ENCODE data around the gene PPARGC1A.

The PPARGC1A gene

DNA sequence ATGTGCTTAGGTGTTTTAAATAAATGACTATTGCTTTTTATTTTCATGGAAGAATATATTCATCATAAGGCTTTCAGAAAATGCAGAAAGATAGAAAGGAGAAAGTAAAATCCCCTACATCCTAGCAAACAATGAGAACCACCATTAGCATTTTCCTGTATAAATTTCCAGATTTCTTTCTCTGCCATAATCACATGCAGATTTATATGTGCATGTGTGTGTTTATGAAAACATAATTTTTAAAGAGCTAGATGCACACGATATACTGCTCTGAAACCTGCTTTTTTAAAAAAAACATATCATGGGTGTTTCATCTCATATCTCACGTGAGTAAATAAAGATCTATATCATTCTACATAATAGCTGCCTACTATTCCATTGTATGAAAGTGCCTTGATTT lies 26.4 kb upstream of the PPARGC1A start:
- no peak overlapping the region for H3K4me3 ChIP-seq (ENCODE audit: low read depth, low read length)
- TF ChIP-seq, protein P1, sequence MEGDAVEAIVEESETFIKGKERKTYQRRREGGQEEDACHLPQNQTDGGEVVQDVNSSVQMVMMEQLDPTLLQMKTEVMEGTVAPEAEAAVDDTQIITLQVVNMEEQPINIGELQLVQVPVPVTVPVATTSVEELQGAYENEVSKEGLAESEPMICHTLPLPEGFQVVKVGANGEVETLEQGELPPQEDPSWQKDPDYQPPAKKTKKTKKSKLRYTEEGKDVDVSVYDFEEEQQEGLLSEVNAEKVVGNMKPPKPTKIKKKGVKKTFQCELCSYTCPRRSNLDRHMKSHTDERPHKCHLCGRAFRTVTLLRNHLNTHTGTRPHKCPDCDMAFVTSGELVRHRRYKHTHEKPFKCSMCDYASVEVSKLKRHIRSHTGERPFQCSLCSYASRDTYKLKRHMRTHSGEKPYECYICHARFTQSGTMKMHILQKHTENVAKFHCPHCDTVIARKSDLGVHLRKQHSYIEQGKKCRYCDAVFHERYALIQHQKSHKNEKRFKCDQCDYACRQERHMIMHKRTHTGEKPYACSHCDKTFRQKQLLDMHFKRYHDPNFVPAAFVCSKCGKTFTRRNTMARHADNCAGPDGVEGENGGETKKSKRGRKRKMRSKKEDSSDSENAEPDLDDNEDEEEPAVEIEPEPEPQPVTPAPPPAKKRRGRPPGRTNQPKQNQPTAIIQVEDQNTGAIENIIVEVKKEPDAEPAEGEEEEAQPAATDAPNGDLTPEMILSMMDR (IDR thresholded peaks at IDR 0.05; ENCODE audit: low read depth, low read length) = no peak
- DNase-seq (ENCODE audit: low read depth, low spot score) = no peak
- in situ Hi-C loops (cut with HindIII; ENCODE audit: low sequenced_read_pairs) = no loop called here

DNA sequence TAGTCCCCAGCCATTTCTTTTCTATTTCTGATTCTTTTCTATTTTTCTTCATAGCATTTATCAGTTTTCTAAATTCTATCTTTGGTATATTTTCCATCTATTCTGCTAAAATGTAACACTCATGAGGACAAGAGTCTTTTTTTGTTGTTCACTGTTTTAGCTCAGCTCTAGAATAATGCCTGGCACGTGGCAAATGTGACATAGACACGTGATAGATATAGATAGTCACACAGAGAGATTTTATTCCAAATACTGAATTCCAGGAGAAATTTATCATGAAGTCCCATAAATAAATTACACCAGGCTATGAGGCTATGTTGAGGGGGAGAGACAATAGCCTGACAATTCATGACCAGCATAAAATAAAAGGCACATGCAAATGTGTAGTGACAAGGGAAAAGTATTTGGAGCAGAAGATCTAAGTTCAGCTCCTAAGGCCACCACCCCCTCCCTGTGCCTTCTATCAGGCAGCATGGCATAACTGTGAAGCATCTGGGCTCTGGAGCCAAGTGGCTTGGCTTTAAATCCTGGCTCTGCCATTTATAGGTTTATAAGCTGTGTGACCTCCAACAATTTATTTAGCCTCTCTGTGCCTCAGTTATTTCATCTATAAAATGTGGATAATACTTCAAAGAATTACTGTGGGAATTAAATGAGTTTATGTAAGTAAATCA lies 25.7 kb upstream of the PPARGC1A start:
- TF ChIP-seq, protein P1 (IDR thresholded peaks at IDR 0.05; ENCODE audit: low read depth, low read length) = no peak
- no peak overlapping the region for H3K4me3 ChIP-seq (ENCODE audit: low read depth, low read length)
- DNase-seq (ENCODE audit: low read depth, low spot score) = no peak
- in situ Hi-C loops (cut with HindIII; ENCODE audit: low sequenced_read_pairs) = no loop called here

DNA sequence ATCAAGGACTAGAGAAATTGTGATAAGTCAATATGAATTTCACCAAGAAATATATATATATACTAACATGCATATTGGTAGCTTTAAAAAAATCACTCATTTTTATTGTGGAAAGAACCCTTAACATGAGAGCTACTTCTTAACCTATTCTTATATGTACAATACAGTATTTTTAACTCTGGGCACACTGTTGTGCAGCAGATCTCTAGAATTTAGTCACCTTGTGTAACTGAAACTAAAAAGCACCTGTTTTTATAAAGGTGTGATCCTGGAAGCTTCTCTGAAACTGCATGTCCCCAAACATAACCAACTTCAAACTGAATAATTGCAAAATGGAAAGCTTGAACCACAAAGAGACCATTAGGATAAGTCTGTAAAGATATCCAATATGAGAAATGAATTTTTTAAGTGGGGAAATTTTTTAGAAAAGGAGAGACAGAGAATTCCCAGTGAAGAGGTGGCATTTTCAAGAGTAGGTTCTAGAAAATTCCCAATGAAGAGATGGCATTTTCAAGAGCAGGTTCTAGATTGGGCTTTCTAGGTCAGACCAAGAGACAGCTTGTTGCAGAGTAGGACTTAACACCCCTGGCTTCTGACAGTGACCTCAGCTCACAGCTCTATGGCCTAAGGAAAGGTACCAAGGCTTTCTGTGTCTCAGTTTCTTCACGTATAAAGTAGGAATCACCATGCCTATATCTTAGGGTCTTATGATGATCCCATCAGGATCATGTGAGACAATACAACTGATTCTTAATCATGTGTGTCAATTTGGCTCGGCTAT lies 22.0 kb upstream of the PPARGC1A start:
- H3K4me3 ChIP-seq (ENCODE audit: low read depth, low read length) = no peak overlapping the region
- in situ Hi-C loops (cut with HindIII; ENCODE audit: low sequenced_read_pairs) = no loop called here

DNA sequence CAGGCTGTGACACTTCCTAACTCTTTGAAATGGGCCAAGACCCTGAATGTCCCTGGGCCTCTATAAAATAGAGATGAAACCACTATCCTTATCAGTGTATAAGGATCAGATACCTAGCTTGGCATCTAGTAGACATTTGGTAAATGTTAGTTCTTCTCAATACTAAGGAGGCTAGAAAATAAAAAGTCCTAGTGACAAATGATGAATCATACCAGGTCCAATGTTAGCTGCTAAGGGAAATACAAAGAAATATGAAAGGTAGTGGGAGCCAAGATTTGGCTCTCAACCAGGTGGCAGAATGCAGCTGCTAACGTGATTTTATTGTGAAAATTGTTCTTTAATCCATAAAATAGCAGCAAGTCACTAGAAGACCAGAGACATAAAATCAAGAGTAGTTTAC lies 19.8 kb upstream of the PPARGC1A start:
- H3K4me3 ChIP-seq (ENCODE audit: low read depth, low read length) = no peak overlapping the region
- no peak for DNase-seq (ENCODE audit: low read depth, low spot score)
- in situ Hi-C loops (cut with HindIII; ENCODE audit: low sequenced_read_pairs) = no loop called here
- TF ChIP-seq, protein P1 (IDR thresholded peaks at IDR 0.05; ENCODE audit: low read depth, low read length) = no peak

More for the DNA sequence above, 22.0 kb upstream of the PPARGC1A start:
- DNase-seq (ENCODE audit: low read depth, low spot score) = no peak
- TF ChIP-seq, protein P1 (IDR thresholded peaks at IDR 0.05; ENCODE audit: low read depth, low read length) = no peak

DNA sequence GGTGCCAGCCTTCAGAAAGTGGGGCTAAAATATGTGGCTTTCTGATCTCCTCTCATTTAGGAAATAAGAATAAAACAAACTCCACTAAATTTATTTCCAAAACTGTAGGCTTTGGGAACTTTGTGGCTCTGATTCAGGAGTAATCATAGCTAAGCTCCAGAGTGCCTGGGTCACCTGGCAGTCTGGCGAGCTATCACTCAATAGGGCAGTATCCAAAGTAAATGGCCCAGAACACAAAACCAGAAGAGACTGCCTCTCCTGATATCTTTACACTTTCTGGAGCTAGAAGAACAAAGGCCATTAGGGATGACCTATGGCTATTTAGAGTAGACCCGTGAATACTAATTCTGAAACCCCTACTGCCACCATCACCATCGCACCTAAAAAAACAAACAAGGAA lies 17.0 kb upstream of the PPARGC1A start:
- TF ChIP-seq, protein P1 (IDR thresholded peaks at IDR 0.05; ENCODE audit: low read depth, low read length) = no peak
- H3K4me3 ChIP-seq (ENCODE audit: low read depth, low read length) = no peak overlapping the region
- in situ Hi-C loops (cut with HindIII; ENCODE audit: low sequenced_read_pairs) = no loop called here
- DNase-seq (ENCODE audit: low read depth, low spot score) = no peak

DNA sequence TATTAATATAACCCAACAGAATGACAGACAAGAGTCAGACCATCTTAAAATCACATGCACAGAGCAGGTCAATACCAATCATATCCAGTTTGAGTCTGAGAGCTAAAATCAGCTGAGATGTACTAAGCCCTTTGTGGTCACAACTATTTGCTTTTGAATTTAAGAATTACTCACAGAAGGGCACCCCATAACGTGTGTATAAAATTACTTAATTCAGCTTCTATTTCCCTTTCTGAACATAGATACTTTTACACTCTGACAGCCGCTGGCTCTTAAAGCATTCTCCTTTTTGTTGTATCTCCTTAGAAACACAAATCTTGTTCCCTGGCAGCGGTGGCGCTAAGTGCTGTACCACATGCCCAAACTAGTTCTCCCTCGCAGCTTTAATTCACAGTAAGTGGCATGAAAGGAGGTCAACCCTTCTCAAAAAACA lies 14.8 kb upstream of the PPARGC1A start:
- DNase-seq (ENCODE audit: low read depth, low spot score) = no peak
- in situ Hi-C loops (cut with HindIII; ENCODE audit: low sequenced_read_pairs) = no loop called here
- TF ChIP-seq, protein P1 (IDR thresholded peaks at IDR 0.05; ENCODE audit: low read depth, low read length) = no peak
- H3K4me3 ChIP-seq (ENCODE audit: low read depth, low read length) = no peak overlapping the region
